Osteoblast (primary cell): ENCODE data around the gene PRPF39. TPM values are rescaled to one million over a fixed set of nuclear protein-coding genes. Genes with fewer than 3 reads are reported as not detected.

Experiments
- DNase-seq: peaks from one replicate; pipeline ENCODE4 v3.0.0; 2011; ENCODE audit warnings: low spot score, mixed read lengths; ENCODE audit not compliant: insufficient read length; ENCODE audit errors: missing footprints
- H2AFZ ChIP-seq: 2 replicates; pipeline ENCODE4 v1.6.0; 2011; ENCODE audit warnings: mild to moderate bottlenecking, low read length
- H3K27ac ChIP-seq: 2 replicates; pipeline ENCODE4 v1.5.1; 2011; ENCODE audit warnings: mild to moderate bottlenecking, low read depth, low read length, moderate library complexity
- H3K27me3 ChIP-seq: 2 replicates; pipeline ENCODE4 v1.6.0; 2012; ENCODE audit warnings: mild to moderate bottlenecking, control low read depth, inconsistent platforms, low read length, moderate library complexity; ENCODE audit not compliant: insufficient read depth
- H3K36me3 ChIP-seq: 2 replicates; pipeline ENCODE4 v1.5.1; 2011; ENCODE audit warnings: mild to moderate bottlenecking, low read length, control low read depth, moderate library complexity; ENCODE audit not compliant: insufficient read depth
- H3K4me1 ChIP-seq: 2 replicates; pipeline ENCODE4 v1.5.1; 2011; ENCODE audit warnings: mild to moderate bottlenecking, low read length, control low read depth, moderate library complexity; ENCODE audit not compliant: insufficient read depth
- H3K4me2 ChIP-seq: 2 replicates; pipeline ENCODE4 v1.6.0; 2011; ENCODE audit warnings: mild to moderate bottlenecking, low read length; ENCODE audit not compliant: insufficient read depth
- H3K4me3 ChIP-seq: fragments of 200-600 bp; sonication (generic); 3 replicates; pipeline ENCODE4 v1.5.1; 2012; ENCODE audit warnings: mild to moderate bottlenecking, low read length, inconsistent platforms; ENCODE audit not compliant: insufficient read depth
- H3K79me2 ChIP-seq: 2 replicates; pipeline ENCODE4 v1.6.0; 2012; ENCODE audit warnings: mild to moderate bottlenecking, low read length, control low read depth, inconsistent platforms; ENCODE audit not compliant: insufficient read depth
- H3K9me3 ChIP-seq: 2 replicates; pipeline ENCODE4 v1.5.1; 2011; ENCODE audit warnings: low read depth, low read length, control low read depth
- H4K20me1 ChIP-seq: 2 replicates; pipeline ENCODE4 v1.6.0; 2012; ENCODE audit warnings: mild to moderate bottlenecking, low read length, control low read depth; ENCODE audit not compliant: insufficient read depth
- total RNA-seq: library from RNA; depleted of rRNA; stranded (reverse); fragments of >200 nt; gene quantifications from 2 replicates; pipeline ENCODE4 v1.2.3, GENCODE V29; 2012
- TF ChIP-seq, protein P1 (sequence below): IDR thresholded peaks from 2 replicates; pipeline ENCODE4 v1.5.1; 2011; ENCODE audit warnings: mild to moderate bottlenecking, low read depth, low read length, moderate library complexity; ENCODE audit errors: extremely low read depth

Gene PRPF39
- total RNA-seq, 1 donor, result 35.1 TPM

DNA sequence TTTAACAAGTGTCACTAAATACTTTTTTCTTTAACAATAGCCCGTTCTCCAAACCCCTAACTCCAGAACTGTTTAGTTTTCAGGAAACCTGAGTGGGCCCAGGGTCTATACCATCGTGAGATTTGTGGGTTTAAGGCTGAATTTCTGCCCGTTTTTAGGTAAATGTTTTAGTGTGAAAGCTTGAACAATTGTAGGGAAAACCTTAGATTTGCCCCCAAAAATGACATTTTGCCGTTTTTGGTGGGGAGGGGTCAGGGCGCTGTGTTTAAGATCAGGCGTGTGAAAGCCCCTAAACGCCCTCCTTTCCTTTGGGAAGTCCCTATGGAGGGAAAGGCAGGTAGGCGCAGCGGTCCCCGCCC is 320 bp upstream of the PRPF39 start:
- TF ChIP-seq, protein P1, sequence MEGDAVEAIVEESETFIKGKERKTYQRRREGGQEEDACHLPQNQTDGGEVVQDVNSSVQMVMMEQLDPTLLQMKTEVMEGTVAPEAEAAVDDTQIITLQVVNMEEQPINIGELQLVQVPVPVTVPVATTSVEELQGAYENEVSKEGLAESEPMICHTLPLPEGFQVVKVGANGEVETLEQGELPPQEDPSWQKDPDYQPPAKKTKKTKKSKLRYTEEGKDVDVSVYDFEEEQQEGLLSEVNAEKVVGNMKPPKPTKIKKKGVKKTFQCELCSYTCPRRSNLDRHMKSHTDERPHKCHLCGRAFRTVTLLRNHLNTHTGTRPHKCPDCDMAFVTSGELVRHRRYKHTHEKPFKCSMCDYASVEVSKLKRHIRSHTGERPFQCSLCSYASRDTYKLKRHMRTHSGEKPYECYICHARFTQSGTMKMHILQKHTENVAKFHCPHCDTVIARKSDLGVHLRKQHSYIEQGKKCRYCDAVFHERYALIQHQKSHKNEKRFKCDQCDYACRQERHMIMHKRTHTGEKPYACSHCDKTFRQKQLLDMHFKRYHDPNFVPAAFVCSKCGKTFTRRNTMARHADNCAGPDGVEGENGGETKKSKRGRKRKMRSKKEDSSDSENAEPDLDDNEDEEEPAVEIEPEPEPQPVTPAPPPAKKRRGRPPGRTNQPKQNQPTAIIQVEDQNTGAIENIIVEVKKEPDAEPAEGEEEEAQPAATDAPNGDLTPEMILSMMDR, result no peak
- peaks cover 41% of the 10 kb centered on the region for H4K20me1 ChIP-seq
- peak overlapping the region; percentile 56 for H3K27ac ChIP-seq
- H3K27me3 ChIP-seq, result no peaks in the 10 kb centered on the region
- H3K4me2 ChIP-seq, result peak overlapping the region; percentile 99
- H3K36me3 ChIP-seq, result no peaks in the 10 kb centered on the region
- peaks cover 46% of the 10 kb centered on the region for H3K79me2 ChIP-seq
- peaks cover 20% of the 10 kb centered on the region for H3K4me1 ChIP-seq
- no peak for DNase-seq
- H3K4me3 ChIP-seq, result peak overlapping the region; percentile 80
- peak overlapping the region; percentile 99 for H2AFZ ChIP-seq
- H3K9me3 ChIP-seq, result no peaks in the 10 kb centered on the region

DNA sequence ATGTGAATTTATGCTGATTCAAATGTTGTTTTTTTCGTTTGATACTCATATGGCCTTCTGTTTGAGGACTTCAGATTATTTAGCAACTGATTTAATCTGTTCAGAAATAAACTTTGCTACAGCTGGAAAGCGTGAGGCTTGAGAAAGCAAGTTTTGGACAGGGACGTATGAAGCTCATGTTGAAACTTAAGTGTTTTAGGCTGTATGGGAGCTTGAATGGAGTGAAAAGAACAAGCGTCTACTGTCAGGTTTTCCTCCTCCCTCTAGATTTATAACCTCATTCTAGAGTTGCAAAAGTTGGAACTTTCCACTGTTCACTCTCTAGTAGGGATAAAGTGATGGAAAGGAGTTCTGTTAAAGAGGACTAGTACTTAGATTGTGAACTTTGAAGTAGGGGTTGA is 1.0 kb downstream of the PRPF39 start:
- Histone ChIP-seq H3K36me3 (no peaks in the 10 kb centered on the region), H3K4me3 (peak overlapping the region; percentile 80), H3K9me3 (no peaks in the 10 kb centered on the region), H2AFZ (no peak overlapping the region), H3K4me1 (peaks cover 31% of the 10 kb centered on the region), H3K4me2 (peak overlapping the region; percentile 99), H3K27me3 (no peaks in the 10 kb centered on the region), H3K27ac (peak overlapping the region; percentile 82), H4K20me1 (peaks cover 53% of the 10 kb centered on the region), H3K79me2 (peaks cover 59% of the 10 kb centered on the region)
- DNase-seq, result no peak
- TF ChIP-seq, protein P1, result no peak

DNA sequence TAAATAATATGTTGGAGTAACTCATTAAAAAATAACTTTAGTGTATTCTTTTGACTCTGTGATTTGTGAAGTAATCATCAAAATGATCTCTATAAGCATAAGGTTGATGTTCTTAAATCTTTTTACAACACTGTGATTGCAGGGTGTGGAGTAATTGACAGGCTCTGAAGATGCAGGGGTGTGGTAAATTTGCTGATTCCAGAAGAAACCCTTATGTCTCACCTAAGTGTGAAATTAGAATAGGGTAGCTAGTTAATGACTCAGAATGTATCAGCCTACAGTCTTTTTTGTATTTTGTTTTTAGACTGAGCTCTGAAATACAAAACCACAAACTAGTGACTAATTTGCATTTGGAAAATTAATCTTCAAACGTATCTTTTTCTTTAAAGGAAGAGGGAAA is 5.9 kb downstream of the PRPF39 start:
- Histone ChIP-seq H3K36me3 (no peaks in the 10 kb centered on the region), H3K4me1 (peaks cover 36% of the 10 kb centered on the region), H4K20me1 (peaks cover 69% of the 10 kb centered on the region), H3K4me3 (no peak overlapping the region), H3K27ac (peak overlapping the region; percentile 39), H3K27me3 (no peaks in the 10 kb centered on the region), H3K79me2 (peaks cover 97% of the 10 kb centered on the region), H3K9me3 (no peaks in the 10 kb centered on the region), H2AFZ (no peak overlapping the region), H3K4me2 (peak overlapping the region; percentile 32)
- TF ChIP-seq, protein P1, result no peak
- peak; percentile 91 for DNase-seq

DNA sequence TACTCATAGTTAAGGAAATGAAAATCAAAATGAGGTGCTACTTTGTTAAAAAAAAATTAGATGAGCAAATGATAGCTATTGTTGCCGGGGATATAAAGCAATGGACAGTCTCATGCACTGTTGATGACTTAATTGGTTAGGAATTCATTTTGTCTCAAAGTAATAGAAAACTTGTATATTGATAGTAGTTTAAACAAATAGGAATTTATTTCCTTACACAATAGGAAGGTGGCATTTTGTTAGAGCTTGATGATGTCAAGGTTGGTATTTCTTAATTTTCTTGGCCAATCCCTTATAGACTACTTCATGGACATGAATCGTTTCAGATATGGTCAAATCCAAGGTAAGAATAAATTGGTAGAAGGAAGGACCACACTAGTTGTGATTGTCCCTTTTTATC is 7.8 kb downstream of the PRPF39 start:
- H3K4me1 ChIP-seq, result peaks cover 25% of the 10 kb centered on the region
- H4K20me1 ChIP-seq, result peaks cover 52% of the 10 kb centered on the region
- no peak overlapping the region for H3K4me3 ChIP-seq
- TF ChIP-seq, protein P1, result no peak
- H3K79me2 ChIP-seq, result peaks cover 95% of the 10 kb centered on the region
- no peaks in the 10 kb centered on the region for H3K27me3 ChIP-seq
- H3K36me3 ChIP-seq, result peaks cover 14% of the 10 kb centered on the region
- no peaks in the 10 kb centered on the region for H3K9me3 ChIP-seq
- no peak for DNase-seq
- peak overlapping the region; percentile 31 for H3K27ac ChIP-seq
- peak overlapping the region; percentile 13 for H3K4me2 ChIP-seq
- H2AFZ ChIP-seq, result no peak overlapping the region
